Mesenchymal stem cell (in vitro differentiated cells and primary cell): ENCODE measurements around the gene TMOD2.
A peak's percentile ranks its signal among the peaks of the same experiment; 100 is the strongest.

ENCODE experiments used
- DNase-seq: peaks from one replicate; pipeline ENCODE4 v3.0.0-alpha.2; 2013
- H2AFZ ChIP-seq: one replicate; pipeline ENCODE4 v1.6.1; 2013; ENCODE audit warnings: low read depth, mild to moderate bottlenecking, control low read depth, inconsistent platforms, low read length, moderate library complexity
- H2AK5ac ChIP-seq: 2 replicates; pipeline ENCODE4 v1.6.1; 2013; ENCODE audit warnings: low read length, moderate library complexity, mild to moderate bottlenecking, inconsistent platforms; ENCODE audit not compliant: severe bottlenecking
- H2BK120ac ChIP-seq: one replicate; pipeline ENCODE4 v1.6.1; 2013; ENCODE audit warnings: low read depth, mild to moderate bottlenecking, inconsistent platforms, low read length, moderate library complexity
- H2BK12ac ChIP-seq, 2 experiments: one replicate each; pipeline ENCODE4 v1.6.1; 2013; ENCODE audit warnings: inconsistent platforms in 2 of 2, low read length in 2 of 2, mild to moderate bottlenecking in 2 of 2, moderate library complexity in 2 of 2, control low read depth in 1 of 2
- H2BK15ac ChIP-seq: one replicate; pipeline ENCODE4 v1.6.1; 2013; ENCODE audit warnings: mild to moderate bottlenecking, low read depth, inconsistent platforms; ENCODE audit not compliant: poor library complexity, severe bottlenecking
- H2BK5ac ChIP-seq: 2 replicates; pipeline ENCODE4 v1.6.1; 2013; ENCODE audit warnings: low read depth, mild to moderate bottlenecking, low read length, control low read depth, inconsistent platforms; ENCODE audit not compliant: poor library complexity, severe bottlenecking
- H3K14ac ChIP-seq, 2 experiments: one replicate each; pipeline ENCODE4 v1.6.1; 2013; ENCODE audit warnings: inconsistent platforms in 2 of 2, low read length in 2 of 2, control low read depth in 1 of 2, mild to moderate bottlenecking in 1 of 2, moderate library complexity in 1 of 2
- H3K18ac ChIP-seq, 2 experiments: one replicate each; pipeline ENCODE4 v1.6.1; 2013; ENCODE audit warnings: inconsistent platforms in 2 of 2, low read length in 2 of 2, control low read depth in 1 of 2, low read depth in 1 of 2, mild to moderate bottlenecking in 1 of 2
- H3K23ac ChIP-seq, 2 experiments: one replicate each; pipeline ENCODE4 v1.6.1; 2013; ENCODE audit warnings: inconsistent platforms in 2 of 2, low read length in 2 of 2, mild to moderate bottlenecking in 2 of 2, moderate library complexity in 2 of 2, control low read depth in 1 of 2
- H3K27ac ChIP-seq: 2 replicates; pipeline ENCODE4 v1.5.1; 2013; ENCODE audit warnings: mild to moderate bottlenecking, moderate library complexity, low read length, control low read depth, inconsistent platforms; ENCODE audit not compliant: poor library complexity, severe bottlenecking
- H3K27me3 ChIP-seq, 2 experiments: 2 replicates each; pipeline versions ENCODE4 v1.6.1 to v1.7.0; 2013; ENCODE audit warnings: low read length in 2 of 2, mild to moderate bottlenecking in 2 of 2, moderate library complexity in 2 of 2, control low read depth in 1 of 2, inconsistent platforms in 1 of 2; ENCODE audit not compliant: control insufficient read depth in 1 of 2, insufficient read depth in 1 of 2
- H3K36me3 ChIP-seq, 2 experiments: 2 replicates each; pipeline versions ENCODE4 v1.6.1 to v1.7.0; 2013; ENCODE audit warnings: low read length in 2 of 2, control low read depth in 1 of 2, inconsistent platforms in 1 of 2, low read depth in 1 of 2, mild to moderate bottlenecking in 1 of 2; ENCODE audit not compliant: insufficient read depth in 2 of 2, control insufficient read depth in 1 of 2
- H3K4ac ChIP-seq, 2 experiments: one replicate each; pipeline ENCODE4 v1.6.1; 2013; ENCODE audit warnings: inconsistent platforms in 2 of 2, low read length in 2 of 2, mild to moderate bottlenecking in 2 of 2, moderate library complexity in 2 of 2, control low read depth in 1 of 2, low read depth in 1 of 2
- H3K4me1 ChIP-seq: 2 replicates; pipeline ENCODE4 v1.6.1; 2013; ENCODE audit warnings: low read depth, low read length, control low read depth; ENCODE audit not compliant: control insufficient read depth, insufficient read depth
- H3K4me2 ChIP-seq: 2 replicates; pipeline ENCODE4 v1.6.1; 2013; ENCODE audit warnings: low read length, mild to moderate bottlenecking, inconsistent platforms; ENCODE audit not compliant: poor library complexity, severe bottlenecking
- H3K4me3 ChIP-seq, 2 experiments: 2 replicates each; pipeline versions ENCODE4 v1.5.1 to v1.7.0; 2013; ENCODE audit warnings: low read length in 2 of 2, mild to moderate bottlenecking in 2 of 2, control low read depth in 1 of 2, low read depth in 1 of 2; ENCODE audit not compliant: insufficient read depth in 1 of 2
- H3K79me1 ChIP-seq: replicated peaks from 2 replicates; pipeline ENCODE4 v1.6.1; 2013; ENCODE audit warnings: mild to moderate bottlenecking, control low read depth, low read length, inconsistent platforms; ENCODE audit not compliant: poor library complexity, severe bottlenecking
- H3K9ac ChIP-seq: 2 replicates; pipeline ENCODE4 v1.7.0; 2013; ENCODE audit warnings: mild to moderate bottlenecking, low read length, moderate library complexity
- H3K9me3 ChIP-seq: 2 replicates; pipeline ENCODE4 v1.7.0; 2013; ENCODE audit warnings: mild to moderate bottlenecking, low read length; ENCODE audit not compliant: control insufficient read depth
- H4K8ac ChIP-seq: one replicate; pipeline ENCODE4 v1.6.1; 2013; ENCODE audit warnings: inconsistent platforms, mild to moderate bottlenecking, low read length, moderate library complexity
- H4K91ac ChIP-seq: one replicate; pipeline ENCODE4 v1.6.1; 2013; ENCODE audit warnings: mild to moderate bottlenecking, low read length, inconsistent platforms
- WGBS: methylation state at CpG from one replicate; pipeline ENCODE4 v1.1.7; 2013; ENCODE audit warnings: mixed read lengths; 5-methylcytosine and 5-hydroxymethylcytosine counted together

The TMOD2 gene

GRCh38 chr15:51757450-51757849 is 6.1 kb downstream of the TMOD2 start:
- H3K14ac ChIP-seq: no peak overlapping the region
- H2BK5ac ChIP-seq: no peak overlapping the region
- H3K4me2 ChIP-seq: no peak overlapping the region
- H3K18ac ChIP-seq: peak overlapping the region; percentile 46 to 56
- no peak overlapping the region for H2AK5ac ChIP-seq
- no peaks in the 10 kb centered on the region for H3K79me1 ChIP-seq
- H3K4me1 ChIP-seq: no peaks in the 10 kb centered on the region
- no peak overlapping the region for H3K9ac ChIP-seq
- peak overlapping the region in 1 of 2 experiments; percentile 52 for H2BK12ac ChIP-seq
- H3K9me3 ChIP-seq: no peaks in the 10 kb centered on the region
- no peaks in the 10 kb centered on the region for H3K36me3 ChIP-seq
- whole genome bisulfite sequencing: 79% methylated on average over 2 of the region's 2 CpGs
- H2BK120ac ChIP-seq: no peak overlapping the region
- no peak for DNase-seq
- no peak overlapping the region for H3K27ac ChIP-seq
- no peak overlapping the region for H3K23ac ChIP-seq
- H3K4ac ChIP-seq: no peak overlapping the region
- H2BK15ac ChIP-seq: no peak overlapping the region
- no peak overlapping the region for H4K8ac ChIP-seq
- H3K4me3 ChIP-seq: no peak overlapping the region
- no peak overlapping the region for H4K91ac ChIP-seq
- H2AFZ ChIP-seq: no peak overlapping the region
- peaks cover 0 to 51% of the 10 kb centered on the region in 2 experiments for H3K27me3 ChIP-seq

- H3K4me2 ChIP-seq: no peak overlapping the region
- peak overlapping the region in 1 of 2 experiments; percentile 29 for H3K18ac ChIP-seq
- no peaks in the 10 kb centered on the region for H3K79me1 ChIP-seq
- peak overlapping the region; percentile 47 for H3K9ac ChIP-seq
- WGBS: 37% methylated on average over 1 of the region's 1 CpG
- peak overlapping the region; percentile 53 for H2AFZ ChIP-seq
- peak overlapping the region in 1 of 2 experiments; percentile 28 for H3K14ac ChIP-seq
- no peak overlapping the region for H4K8ac ChIP-seq
- H3K9me3 ChIP-seq: no peaks in the 10 kb centered on the region
- no peak overlapping the region for H2AK5ac ChIP-seq
- peaks cover 0 to 40% of the 10 kb centered on the region in 2 experiments for H3K27me3 ChIP-seq
- no peak overlapping the region for H3K27ac ChIP-seq
- peak; percentile 78 for DNase-seq
- H3K23ac ChIP-seq: no peak overlapping the region
- no peaks in the 10 kb centered on the region for H3K36me3 ChIP-seq
- no peak overlapping the region for H2BK15ac ChIP-seq
- peak overlapping the region in 1 of 2 experiments; percentile 23 for H2BK12ac ChIP-seq
- no peak overlapping the region for H4K91ac ChIP-seq
- no peak overlapping the region for H2BK120ac ChIP-seq
- H3K4ac ChIP-seq: no peak overlapping the region
- peak overlapping the region in 1 of 2 experiments; percentile 44 for H3K4me3 ChIP-seq
- no peaks in the 10 kb centered on the region for H3K4me1 ChIP-seq
- no peak overlapping the region for H2BK5ac ChIP-seq
Measured at GRCh38 chr15:51758645-51759044, 7.2 kb downstream of the TMOD2 start.

GRCh38 chr15:51759557-51760070 is 8.2 kb downstream of the TMOD2 start:
- Histone ChIP-seq H2BK120ac (no peak overlapping the region), H3K23ac (no peak overlapping the region), H3K27ac (no peak overlapping the region), H4K91ac (peak overlapping the region; percentile 34), H3K4me2 (no peak overlapping the region), H3K4ac (no peak overlapping the region), H3K9ac (no peak overlapping the region), H2BK12ac (no peak overlapping the region), H2BK5ac (no peak overlapping the region), H3K79me1 (no peaks in the 10 kb centered on the region), H3K36me3 (no peaks in the 10 kb centered on the region), H3K4me1 (no peaks in the 10 kb centered on the region), H2AK5ac (no peak overlapping the region), H3K9me3 (no peaks in the 10 kb centered on the region), H3K4me3 (no peak overlapping the region), H2BK15ac (no peak overlapping the region), H3K18ac (peak overlapping the region in 1 of 2 experiments; percentile 75), H4K8ac (peak overlapping the region; percentile 19), H3K27me3 (peaks cover 0 to 34% of the 10 kb centered on the region in 2 experiments), H3K14ac (no peak overlapping the region), H2AFZ (no peak overlapping the region)
- 30% methylated on average over 2 of the region's 3 CpGs for WGBS
- peak; percentile 95 for DNase-seq

GRCh38 chr15:51760805-51761204 is 9.4 kb downstream of the TMOD2 start:
- Histone ChIP-seq H2BK120ac (no peak overlapping the region), H2AFZ (no peak overlapping the region), H3K4ac (no peak overlapping the region), H4K91ac (no peak overlapping the region), H3K27me3 (peaks cover 0 to 25% of the 10 kb centered on the region in 2 experiments), H3K4me3 (no peak overlapping the region), H3K79me1 (no peaks in the 10 kb centered on the region), H3K27ac (no peak overlapping the region), H2AK5ac (no peak overlapping the region), H3K4me2 (no peak overlapping the region), H2BK15ac (no peak overlapping the region), H4K8ac (no peak overlapping the region), H3K23ac (no peak overlapping the region), H3K9ac (no peak overlapping the region), H3K14ac (no peak overlapping the region), H3K4me1 (no peaks in the 10 kb centered on the region), H3K9me3 (no peaks in the 10 kb centered on the region), H3K36me3 (no peaks in the 10 kb centered on the region), H2BK5ac (no peak overlapping the region), H3K18ac (no peak overlapping the region), H2BK12ac (peak overlapping the region in 1 of 2 experiments; percentile 45)
- 71% methylated on average over 3 of the region's 3 CpGs for WGBS
- no peak for DNase-seq
